Psoas muscle (tissue), 8 donors: Measurements from ENCODE around the gene TAC3. TPM values are rescaled to one million over a fixed set of nuclear protein-coding genes. Genes with fewer than 3 reads are reported as not detected.
"Not testable (repeated sequence)": the region's sequence is repeated elsewhere in the genome, so short reads cannot be mapped to it uniquely, and the experiment has no call there.

ENCODE experiments used
- ATAC-seq, 4 donors: fragments of 200-7000 bp; cut with Tn5 transposase; one replicate each; pipeline ENCODE4 v1.9.1; 2020; ENCODE audit warnings: moderate library complexity in 3 of 4, mild to moderate bottlenecking in 2 of 4
- DNase-seq, 2 donors: peaks; one replicate each; pipeline ENCODE4 v3.0.0-alpha.2; 2020
- H3K27ac ChIP-seq: fragments of 200-600 bp; one replicate; pipeline ENCODE4 v1.8.0; 2022
- H3K27me3 ChIP-seq, 3 donors: fragments of 200-600 bp in 1 of 3; one replicate each; pipeline versions ENCODE4 v1.6.1 to v1.8.0; 2013 to 2022; ENCODE audit warnings: low read length in 2 of 3, mild to moderate bottlenecking in 2 of 3, moderate library complexity in 1 of 3; ENCODE audit not compliant: insufficient read depth in 3 of 3
- H3K36me3 ChIP-seq, 2 donors: fragments of 200-600 bp in 1 of 2; one replicate each; pipeline versions ENCODE4 v1.6.1 to v1.8.0; 2013 to 2022; ENCODE audit warnings: low read depth in 1 of 2, mild to moderate bottlenecking in 1 of 2, moderate library complexity in 1 of 2; ENCODE audit not compliant: insufficient read depth in 1 of 2
- H3K4me1 ChIP-seq: fragments of 200-600 bp; one replicate; pipeline ENCODE4 v1.8.0; 2022
- H3K4me3 ChIP-seq: fragments of 200-600 bp; one replicate; pipeline ENCODE4 v1.8.0; 2022; ENCODE audit warnings: mild to moderate bottlenecking
- H3K9me3 ChIP-seq: fragments of 200-600 bp; one replicate; pipeline ENCODE4 v1.8.0; 2022
- CTCF ChIP-seq: fragments of 200-600 bp; IDR thresholded peaks from one replicate; pipeline ENCODE4 v1.8.0; 2022; ENCODE audit warnings: antibody characterized with exemption
- WGBS, 3 donors: extraction: QIAGEN DNeasy Blood & Tissue Kit; methylation state at CpG; one replicate each; pipeline versions ENCODE4 v1.1.6 to v1.1.7; 2013; 5-methylcytosine and 5-hydroxymethylcytosine counted together
- intact Hi-C, 2 donors: fragments of 100-400 bp; cut with DNase I; formaldehyde crosslinking; loops; one replicate each; pipeline versions ENCODE4 v1.11.0 to v1.14.2; 2022
- polyA plus RNA-seq, 3 donors: library from polyadenylated mRNA; stranded (reverse); fragments of 200-250 nt; gene quantifications; one replicate each; pipeline ENCODE4 v1.2.3, GENCODE V29; 2013
- total RNA-seq, 4 donors: library from RNA; stranded (reverse); fragmentation: NEBNext Ultra II Directional in 2 of 4; extraction: Animal tissue kit (Norgen Biotek cat#: 25700) in 2 of 4; gene quantifications; one replicate each; pipeline versions ENCODE4 v1.2.1 to v1.2.4, GENCODE V29; 2021 to 2023
- donor health status: healthy with polysubstance abuse.
- donor health status: DM: no; HTN: no; CAD: no; lungs with moderate emphysema.
- donor health status: Bipolar disorder and iron deficiency.
- donor health status: healthy.
- donor health status: DM: yes; HTN: yes; CAD: no.
- donor health status: DM: no; HTN: no; CAD: no.
- donor health status: DM: no; HTN: no; CAD: no.
- donor health status: DM: yes; HTN: yes; CAD: no.

Gene TAC3
- total and polyA plus RNA-seq, 7 donors: 0.09 TPM; not detected in 6

GRCh38 chr12:57025196-57025595, 8.9 kb upstream of the TAC3 start:
- Histone ChIP-seq H3K36me3 (no peaks in the 10 kb centered on the region), H3K4me1 (no peaks in the 10 kb centered on the region), H3K27ac (no peak overlapping the region), H3K9me3 (no peaks in the 10 kb centered on the region), H3K4me3 (no peak overlapping the region), H3K27me3 (peaks cover 0 to 4% (median 0%) of the 10 kb centered on the region in 3 donors)
- DNase-seq (no peak), ATAC-seq (no peak)
- intact Hi-C loops: no loop called here
- no peak for TF ChIP-seq CTCF
- 34 to 50% (median 41%) methylated on average over 2 of the region's 2 CpGs for WGBS, 3 donors

GRCh38 chr12:57022324-57022723, 6.0 kb upstream of the TAC3 start:
- H3K4me3 ChIP-seq, H3K27me3 ChIP-seq, intact Hi-C loops, H3K36me3 ChIP-seq, ATAC-seq, H3K9me3 ChIP-seq, H3K27ac ChIP-seq, DNase-seq, H3K4me1 ChIP-seq: not testable (repeated sequence)
- 89 to 90% (median 90%) methylated on average over 5 of the region's 5 CpGs for WGBS, 3 donors

GRCh38 chr12:57019983-57020719, 3.8 kb upstream of the TAC3 start:
- H3K4me1 ChIP-seq: no peaks in the 10 kb centered on the region
- H3K27ac ChIP-seq: no peak overlapping the region
- H3K9me3 ChIP-seq: no peaks in the 10 kb centered on the region
- WGBS, 3 donors: 76 to 79% (median 77%) methylated on average over 9 of the region's 9 CpGs
- DNase-seq (no peak), ATAC-seq (no peak)
- intact Hi-C loops: no loop called here
- H3K4me3 ChIP-seq: no peak overlapping the region
- peaks cover 0 to 6% (median 4%) of the 10 kb centered on the region in 3 donors for H3K27me3 ChIP-seq
- TF ChIP-seq CTCF: no peak
- no peaks in the 10 kb centered on the region for H3K36me3 ChIP-seq

GRCh38 chr12:57018906-57019305, 2.6 kb upstream of the TAC3 start:
- no peaks in the 10 kb centered on the region for H3K4me1 ChIP-seq
- WGBS, 3 donors: 78 to 79% (median 79%) methylated on average over 1 of the region's 1 CpG
- DNase-seq (no peak), ATAC-seq (no peak)
- H3K27ac ChIP-seq: no peak overlapping the region
- no peak for TF ChIP-seq CTCF
- H3K9me3 ChIP-seq: no peaks in the 10 kb centered on the region
- intact Hi-C loops: no loop called here
- no peaks in the 10 kb centered on the region for H3K36me3 ChIP-seq
- H3K27me3 ChIP-seq: peaks cover 0 to 12% (median 4%) of the 10 kb centered on the region in 3 donors
- no peak overlapping the region for H3K4me3 ChIP-seq

- H3K27me3 ChIP-seq: peaks cover 0 to 15% (median 4%) of the 10 kb centered on the region in 3 donors
- intact Hi-C loops, ATAC-seq, H3K4me3 ChIP-seq, H3K9me3 ChIP-seq, DNase-seq, H3K27ac ChIP-seq, H3K36me3 ChIP-seq, H3K4me1 ChIP-seq: not testable (repeated sequence)
- 71 to 88% (median 81%) methylated on average over 4 to 5 of the region's 5 CpGs for WGBS, 3 donors
These were observed 2.0 kb upstream of the TAC3 start for GRCh38 chr12:57018353-57018752.
